Measurements from ENCODE around the gene VEGFB.
"Not testable (repeated sequence)": the region's sequence is repeated elsewhere in the genome, so short reads cannot be mapped to it uniquely, and the experiment has no call there.

VEGFB gene

DNA sequence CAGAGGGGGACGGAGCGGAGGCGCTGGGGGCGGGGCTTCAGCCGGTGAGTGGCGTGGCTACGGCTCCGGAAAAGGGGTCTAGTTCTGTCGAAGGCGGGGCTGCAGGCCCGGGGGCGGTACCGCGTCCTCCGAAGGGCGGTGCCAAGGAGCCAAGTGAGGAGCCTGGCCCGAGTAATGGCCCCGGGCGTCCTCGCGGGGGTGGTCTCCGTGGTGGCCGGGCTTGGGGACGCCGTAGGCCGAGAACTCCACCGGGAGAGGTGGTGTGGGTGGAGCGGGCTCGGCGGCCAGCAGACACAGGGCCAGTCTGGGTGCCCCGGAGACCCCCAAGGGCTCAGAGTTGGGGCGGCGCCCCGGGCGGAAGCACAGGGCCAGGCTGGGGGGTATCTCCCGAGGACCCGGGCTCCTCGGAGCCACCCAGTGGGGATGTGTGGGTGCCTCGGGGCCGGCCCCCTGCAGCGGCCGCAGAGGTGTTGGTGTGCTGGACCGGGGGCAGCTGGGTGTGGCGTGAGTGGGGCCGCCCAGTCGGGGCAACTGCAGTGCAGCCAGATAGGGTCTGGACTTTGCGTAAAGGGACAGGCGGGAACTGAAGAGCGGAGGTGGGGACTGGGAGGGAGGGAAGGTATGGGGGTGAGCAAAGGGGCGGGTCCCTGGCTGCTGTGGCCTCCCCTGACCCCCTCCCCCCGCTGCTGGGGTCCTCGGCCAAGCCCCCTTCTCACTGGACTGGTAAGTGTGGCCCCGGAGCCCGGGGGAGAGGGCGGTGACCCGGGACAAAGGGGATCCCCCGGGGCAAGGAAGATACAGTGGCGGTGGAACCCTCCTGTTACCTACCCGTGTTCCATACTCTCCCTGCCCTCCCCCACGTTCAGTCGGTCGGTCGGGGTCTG is 7.3 kb downstream of the VEGFB start:
- no peaks in the 10 kb centered on the region for H3K9me3 ChIP-seq (ENCODE audit: insufficient read depth, low read depth, low read length)
- peaks cover 15% of the 10 kb centered on the region; the same call in 1 of the 2 replicates for H3K4me1 ChIP-seq (ENCODE audit: insufficient read depth, low read length)
- H3K27ac ChIP-seq (ENCODE audit: low read depth, low read length), result peak overlapping the region; percentile 91
- H3K27me3 ChIP-seq (ENCODE audit: insufficient read depth, low read length), result no peaks in the 10 kb centered on the region
- WGBS, result under 1% methylated on average over 62 of the region's 63 CpGs
- H3K4me3 ChIP-seq (ENCODE audit: low read length), result peak overlapping the region; percentile 76
- peak overlapping the region; percentile 89 for H3K9ac ChIP-seq (ENCODE audit: low read depth, low read length)
- peaks cover 28% of the 10 kb centered on the region for H3K36me3 ChIP-seq (ENCODE audit: insufficient read depth, low read length)

DNA sequence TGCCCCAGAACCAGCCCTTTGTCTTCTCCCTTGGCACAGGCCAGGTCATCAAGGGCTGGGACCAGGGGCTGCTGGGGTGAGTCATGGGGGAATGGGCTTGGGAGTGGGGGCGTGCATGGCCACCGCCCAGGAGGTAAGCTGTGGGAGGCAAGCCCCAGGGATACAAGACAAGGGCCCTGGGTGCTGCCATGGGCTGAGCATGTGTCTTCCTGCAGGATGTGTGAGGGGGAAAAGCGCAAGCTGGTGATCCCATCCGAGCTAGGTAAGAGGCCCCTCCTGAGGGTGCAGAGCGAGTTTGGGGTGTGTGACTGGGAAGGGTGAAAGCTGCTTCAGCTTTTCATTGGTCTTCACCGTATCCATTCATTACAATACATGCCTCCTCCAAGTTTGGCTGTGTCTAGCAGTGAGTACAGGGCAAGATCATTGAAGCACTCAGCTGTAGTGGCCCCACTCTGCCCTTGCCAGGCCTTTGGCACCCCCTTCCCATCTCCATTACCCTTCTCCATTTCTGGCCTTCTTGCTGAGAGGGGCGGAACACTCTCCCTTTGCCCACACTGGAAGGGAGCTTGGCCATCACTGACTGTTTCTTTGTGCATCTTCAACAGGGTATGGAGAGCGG is 9.0 kb downstream of the VEGFB start:
- H3K9me3 ChIP-seq (ENCODE audit: insufficient read depth, low read depth, low read length), result no peaks in the 10 kb centered on the region
- 89% methylated on average over 8 of the region's 8 CpGs for WGBS
- H3K27ac ChIP-seq (ENCODE audit: low read depth, low read length), result no peak overlapping the region
- H3K4me3 ChIP-seq (ENCODE audit: low read length), result no peak overlapping the region
- H3K27me3 ChIP-seq (ENCODE audit: insufficient read depth, low read length), result no peaks in the 10 kb centered on the region
- peaks cover 22% of the 10 kb centered on the region for H3K4me1 ChIP-seq (ENCODE audit: insufficient read depth, low read length)
- H3K36me3 ChIP-seq (ENCODE audit: insufficient read depth, low read length), result peaks cover 27% of the 10 kb centered on the region
- no peak overlapping the region for H3K9ac ChIP-seq (ENCODE audit: low read depth, low read length)

DNA sequence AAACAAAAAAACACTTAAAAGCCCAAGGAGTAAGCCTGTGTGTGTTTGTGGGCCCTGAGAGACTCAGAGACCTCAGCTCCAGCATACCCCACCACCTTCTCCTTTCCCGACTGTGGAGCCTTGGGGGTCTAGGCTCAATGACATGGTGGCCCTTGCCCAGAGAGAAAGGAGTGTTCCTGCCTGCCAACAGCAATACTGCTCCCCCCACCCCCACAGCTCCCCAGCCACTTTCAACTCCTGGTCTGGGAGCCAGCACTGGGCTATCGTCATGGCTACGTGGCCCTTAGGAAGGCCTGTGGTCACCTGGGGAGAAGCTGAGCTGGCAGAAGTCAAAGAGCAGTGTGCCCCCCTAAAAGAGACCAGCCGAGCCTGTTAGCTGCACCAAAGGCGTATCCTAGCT is 9.7 kb downstream of the VEGFB start:
- H3K27ac ChIP-seq (ENCODE audit: low read depth, low read length), result no peak overlapping the region; the same call in 1 of the 2 replicates
- WGBS, result 76% methylated on average over 5 of the region's 5 CpGs
- no peak overlapping the region for H3K4me3 ChIP-seq (ENCODE audit: low read length)
- no peaks in the 10 kb centered on the region for H3K27me3 ChIP-seq (ENCODE audit: insufficient read depth, low read length)
- H3K9ac ChIP-seq (ENCODE audit: low read depth, low read length), result no peak overlapping the region
- H3K4me1 ChIP-seq (ENCODE audit: insufficient read depth, low read length), result peaks cover 30% of the 10 kb centered on the region
- H3K36me3 ChIP-seq (ENCODE audit: insufficient read depth, low read length), result peaks cover 20% of the 10 kb centered on the region
- no peaks in the 10 kb centered on the region for H3K9me3 ChIP-seq (ENCODE audit: insufficient read depth, low read depth, low read length)

DNA sequence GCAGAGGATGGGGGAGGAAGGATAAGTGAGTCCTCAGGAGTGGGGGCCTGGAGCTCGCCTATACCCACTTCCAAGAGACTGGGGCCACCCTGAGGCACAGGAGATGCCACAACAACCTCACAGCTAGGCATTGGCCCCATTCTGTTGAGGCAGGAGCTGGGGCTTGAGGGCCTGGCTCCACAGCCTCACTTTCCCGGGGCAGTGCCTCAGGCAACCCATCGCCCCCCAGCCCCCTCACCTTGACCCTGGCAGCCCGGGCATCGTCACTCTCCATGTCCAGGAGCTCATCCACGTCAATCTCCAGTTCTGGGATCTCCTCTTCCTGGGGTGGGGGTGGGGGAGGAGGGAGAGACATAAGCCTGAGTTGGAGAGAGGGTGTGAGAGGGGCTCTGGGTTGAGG is 10.6 kb downstream of the VEGFB start:
- no peaks in the 10 kb centered on the region for H3K9me3 ChIP-seq (ENCODE audit: insufficient read depth, low read depth, low read length)
- peaks cover 19% of the 10 kb centered on the region for H3K36me3 ChIP-seq (ENCODE audit: insufficient read depth, low read length)
- peaks cover 34% of the 10 kb centered on the region for H3K4me1 ChIP-seq (ENCODE audit: insufficient read depth, low read length)
- no peaks in the 10 kb centered on the region for H3K27me3 ChIP-seq (ENCODE audit: insufficient read depth, low read length)
- H3K9ac ChIP-seq (ENCODE audit: low read depth, low read length), result peak overlapping the region; percentile 88; the same call in 1 of the 2 replicates
- H3K27ac ChIP-seq (ENCODE audit: low read depth, low read length), result peak overlapping the region; percentile 84; the same call in 1 of the 2 replicates
- H3K4me3 ChIP-seq (ENCODE audit: low read length), result peak overlapping the region; percentile 93
- WGBS, result 80% methylated on average over 5 of the region's 6 CpGs

DNA sequence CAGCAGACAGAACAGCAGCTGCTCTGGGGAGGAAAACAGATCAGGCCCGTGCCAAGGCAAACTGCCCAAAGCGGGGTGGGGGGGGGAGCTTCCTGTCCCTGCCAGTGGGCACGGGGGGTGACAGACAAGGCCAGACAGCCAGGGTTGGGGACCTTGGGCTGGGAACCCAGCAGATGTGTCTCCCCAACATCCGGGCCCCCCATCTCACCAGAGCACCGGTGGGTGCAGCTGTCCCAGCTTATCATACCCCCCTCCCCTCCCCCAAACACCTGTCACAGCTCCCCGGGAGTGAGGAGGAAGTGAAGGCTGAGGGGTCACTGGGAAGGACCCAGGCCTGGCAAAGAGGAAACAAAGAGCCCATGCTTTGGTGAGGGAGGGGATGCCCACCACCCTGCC is 11.0 kb downstream of the VEGFB start:
- Histone ChIP-seq H3K27ac (ENCODE audit: low read depth, low read length) (peak overlapping the region; percentile 84), H3K9me3 (ENCODE audit: insufficient read depth, low read depth, low read length) (no peaks in the 10 kb centered on the region), H3K4me3 (ENCODE audit: low read length) (peak overlapping the region; percentile 93), H3K9ac (ENCODE audit: low read depth, low read length) (peak overlapping the region; percentile 88), H3K27me3 (ENCODE audit: insufficient read depth, low read length) (no peaks in the 10 kb centered on the region), H3K4me1 (ENCODE audit: insufficient read depth, low read length) (peaks cover 34% of the 10 kb centered on the region), H3K36me3 (ENCODE audit: insufficient read depth, low read length) (peaks cover 19% of the 10 kb centered on the region)
- WGBS, result 25% methylated on average over 6 of the region's 6 CpGs

DNA sequence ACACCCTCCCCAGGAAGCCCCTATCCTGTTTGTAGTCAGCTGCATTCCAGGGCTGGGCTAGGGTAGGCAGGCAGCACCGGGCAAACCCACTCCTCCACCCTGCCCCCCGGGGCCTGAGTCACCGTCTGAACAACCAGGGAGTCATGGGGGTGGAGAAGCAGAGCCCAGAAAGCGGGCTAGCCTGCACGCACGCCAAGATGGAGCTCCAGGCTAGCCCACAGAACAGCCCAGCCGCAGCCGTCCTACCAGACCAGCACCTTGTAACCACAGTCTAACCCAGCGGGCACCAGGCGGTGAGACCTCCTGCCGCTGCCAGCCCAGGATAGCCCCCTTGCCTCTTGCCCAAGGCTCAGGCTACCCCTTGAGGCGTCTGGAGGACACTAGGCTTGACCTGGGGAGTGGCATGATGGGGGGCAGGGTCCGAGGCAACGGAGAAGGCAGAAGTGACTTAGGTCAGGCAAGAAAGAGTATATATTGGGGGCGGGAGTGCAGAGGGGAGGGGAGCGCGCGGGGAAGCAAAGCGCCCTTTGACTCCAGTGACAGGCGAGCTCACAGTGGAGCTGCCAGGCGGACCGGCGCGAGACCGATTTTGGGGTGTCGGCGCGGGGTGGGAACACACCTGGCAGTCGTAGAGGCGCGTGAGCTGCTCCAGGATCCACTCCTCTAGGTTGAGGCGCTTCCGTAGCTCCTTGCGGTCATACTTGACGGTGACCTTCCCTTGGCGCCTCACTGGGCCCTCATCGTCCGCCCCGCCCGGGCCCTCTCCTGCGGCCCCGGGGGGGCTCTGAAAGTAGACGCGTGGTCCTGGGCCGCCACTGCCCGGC is 11.6 kb downstream of the VEGFB start:
- Histone ChIP-seq H3K9me3 (ENCODE audit: insufficient read depth, low read depth, low read length) (no peaks in the 10 kb centered on the region), H3K27me3 (ENCODE audit: insufficient read depth, low read length) (no peaks in the 10 kb centered on the region), H3K4me3 (ENCODE audit: low read length) (peak overlapping the region; percentile 93), H3K9ac (ENCODE audit: low read depth, low read length) (peak overlapping the region; percentile 88), H3K36me3 (ENCODE audit: insufficient read depth, low read length) (peaks cover 19% of the 10 kb centered on the region), H3K4me1 (ENCODE audit: insufficient read depth, low read length) (peaks cover 37% of the 10 kb centered on the region), H3K27ac (ENCODE audit: low read depth, low read length) (peak overlapping the region; percentile 84)
- under 1% methylated on average over 46 of the region's 46 CpGs for WGBS

DNA sequence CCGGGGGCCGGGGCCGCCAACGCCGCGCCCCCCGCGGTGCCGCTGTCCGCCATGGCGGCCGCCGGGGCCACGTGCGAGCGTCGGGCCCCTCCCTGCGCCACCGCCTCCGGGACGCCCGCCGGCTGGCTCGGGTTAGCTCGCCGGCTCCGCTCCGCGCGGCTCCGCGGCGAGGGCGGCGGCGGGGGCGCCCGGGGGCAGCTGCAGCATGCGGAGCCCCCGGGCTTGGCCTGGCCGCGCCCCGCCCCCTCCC is 12.2 kb downstream of the VEGFB start:
- H3K4me1 ChIP-seq (ENCODE audit: insufficient read depth, low read length), result peaks cover 38% of the 10 kb centered on the region
- not testable (repeated sequence) for H3K9me3 ChIP-seq (ENCODE audit: insufficient read depth, low read depth, low read length); H3K27me3 ChIP-seq (ENCODE audit: insufficient read depth, low read length); H3K27ac ChIP-seq (ENCODE audit: low read depth, low read length)
- peak overlapping the region; percentile 88 for H3K9ac ChIP-seq (ENCODE audit: low read depth, low read length)
- peaks cover 19% of the 10 kb centered on the region for H3K36me3 ChIP-seq (ENCODE audit: insufficient read depth, low read length)
- WGBS, result under 1% methylated on average over 42 of the region's 43 CpGs
- H3K4me3 ChIP-seq (ENCODE audit: low read length), result peak overlapping the region; percentile 93

DNA sequence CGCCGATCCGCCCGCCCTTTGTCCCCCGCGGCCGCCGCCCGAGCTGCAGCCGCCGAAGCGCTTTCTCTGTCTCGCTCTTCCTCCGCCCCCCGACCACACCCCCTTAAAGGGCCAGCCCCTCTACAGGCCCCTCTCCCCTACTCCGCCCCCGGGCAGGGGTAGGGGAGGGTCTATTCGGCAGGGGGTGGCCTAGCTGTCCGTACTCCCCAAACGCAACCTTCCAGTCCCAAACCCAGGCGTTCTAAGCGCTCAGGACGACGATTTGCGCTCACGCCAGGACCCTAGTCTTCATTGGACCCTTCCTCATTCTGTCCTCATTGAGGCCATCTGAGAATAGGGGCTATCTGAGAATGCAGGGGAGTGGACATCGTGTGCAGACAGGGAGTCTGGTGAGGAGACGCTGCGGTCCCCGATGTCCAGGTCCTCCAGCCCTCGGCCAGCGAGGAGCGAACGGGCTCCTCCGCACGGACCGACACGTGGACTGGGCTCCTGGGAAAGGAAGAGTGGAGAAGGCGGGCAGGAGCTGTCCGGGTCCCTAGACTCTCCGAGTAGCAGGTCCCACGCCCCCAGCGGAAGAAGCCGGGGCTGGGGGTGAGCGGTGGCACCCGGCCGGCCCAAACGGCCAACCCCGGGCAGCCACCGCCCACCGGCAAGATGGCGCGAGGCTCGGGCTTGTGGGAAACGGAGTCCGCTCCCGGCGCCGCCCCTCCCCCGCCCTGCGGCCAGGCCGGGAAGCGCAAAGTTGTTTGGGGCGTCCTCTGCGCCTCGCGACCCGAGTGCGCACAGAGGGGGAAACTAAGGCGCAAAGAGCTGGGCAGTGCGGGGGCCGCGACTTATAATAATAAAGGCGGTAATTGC is 12.7 kb downstream of the VEGFB start, which contains the start of gene PPP1R14B:
TSS of gene PPP1R14B (minus strand) at position 73 of the 858 bp plus-strand sequence. CDS start 270 bp downstream, outside the sequence.
- Histone ChIP-seq H3K9me3 (ENCODE audit: insufficient read depth, low read depth, low read length) (no peaks in the 10 kb centered on the region), H3K27me3 (ENCODE audit: insufficient read depth, low read length) (no peaks in the 10 kb centered on the region), H3K4me1 (ENCODE audit: insufficient read depth, low read length) (peaks cover 38% of the 10 kb centered on the region), H3K9ac (ENCODE audit: low read depth, low read length) (peak within 1 kb of the TSS; percentile 88), H3K4me3 (ENCODE audit: low read length) (peak within 1 kb of the TSS; percentile 93), H3K27ac (ENCODE audit: low read depth, low read length) (peak within 1 kb of the TSS; percentile 93), H3K36me3 (ENCODE audit: insufficient read depth, low read length) (peaks cover 19% of the 10 kb centered on the region)
- under 1% methylated on average over 58 of the region's 74 CpGs for WGBS

DNA sequence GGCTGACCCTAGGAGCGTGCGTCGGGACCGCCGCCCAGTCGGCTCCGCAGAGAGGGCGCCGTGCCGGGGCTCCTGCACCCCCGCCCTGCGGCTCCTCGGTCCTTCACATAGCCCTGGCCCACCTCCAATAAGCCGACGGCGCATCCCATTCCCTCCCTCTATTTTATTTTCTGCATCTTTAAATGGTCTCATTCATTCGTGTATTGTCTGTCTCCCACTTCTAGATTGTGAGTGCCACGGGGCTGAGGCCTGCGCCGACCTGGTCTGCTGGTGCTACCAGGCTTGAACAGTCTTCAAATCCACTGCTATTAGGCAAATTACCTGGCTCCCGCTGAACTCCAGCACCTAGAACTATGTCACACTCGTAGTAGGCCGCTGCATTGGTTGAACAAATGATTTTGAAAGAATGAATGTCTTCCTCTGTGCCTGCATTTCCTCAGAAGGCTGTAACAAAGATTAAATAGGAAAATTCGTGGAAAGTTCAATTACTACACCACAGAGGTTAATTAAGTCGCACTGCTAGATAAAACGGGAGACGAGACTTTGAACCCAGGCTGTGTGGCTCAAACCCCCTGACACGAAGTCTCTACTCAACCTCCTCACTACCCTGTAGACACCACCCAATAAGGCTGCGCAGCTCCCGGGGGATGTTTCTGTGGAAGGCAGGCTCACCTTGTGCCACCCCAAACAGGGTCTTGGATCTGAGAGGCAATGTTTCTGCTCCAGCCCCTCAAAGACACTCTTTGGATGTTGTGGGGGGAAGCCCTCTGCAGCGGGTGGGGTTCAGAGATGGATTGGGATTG is 13.5 kb downstream of the VEGFB start:
- Histone ChIP-seq H3K36me3 (ENCODE audit: insufficient read depth, low read length) (peaks cover 19% of the 10 kb centered on the region), H3K9me3 (ENCODE audit: insufficient read depth, low read depth, low read length) (no peaks in the 10 kb centered on the region), H3K4me1 (ENCODE audit: insufficient read depth, low read length) (peaks cover 39% of the 10 kb centered on the region), H3K9ac (ENCODE audit: low read depth, low read length) (peak overlapping the region; percentile 86), H3K4me3 (ENCODE audit: low read length) (peak overlapping the region; percentile 93), H3K27ac (ENCODE audit: low read depth, low read length) (peak overlapping the region; percentile 96; the same call in 1 of the 2 replicates), H3K27me3 (ENCODE audit: insufficient read depth, low read length) (no peaks in the 10 kb centered on the region)
- 34% methylated on average over 31 of the region's 31 CpGs for WGBS

DNA sequence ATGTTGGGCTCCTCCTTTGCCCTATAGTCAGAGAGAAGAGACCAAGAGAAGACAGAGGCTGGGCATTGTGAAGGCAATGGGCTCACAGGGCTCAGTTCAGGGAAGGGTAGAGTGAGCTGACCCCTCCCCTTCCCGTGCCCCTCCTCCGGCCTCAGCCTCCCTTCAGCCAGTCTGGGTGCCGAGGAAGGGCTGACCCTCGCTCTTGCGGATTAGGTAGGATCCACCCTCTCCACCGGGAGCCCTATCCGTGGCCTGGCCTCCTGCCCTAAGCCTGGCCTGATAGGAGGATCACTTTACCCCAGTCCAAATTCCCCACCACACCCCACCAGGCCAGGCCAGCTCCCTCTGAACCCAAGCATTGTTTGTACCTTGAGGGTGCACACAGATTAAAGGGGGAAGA is 14.2 kb downstream of the VEGFB start:
- H3K4me3 ChIP-seq (ENCODE audit: low read length), result peak overlapping the region; percentile 93; the same call in 1 of the 2 replicates
- peak overlapping the region; percentile 51; the same call in 1 of the 2 replicates for H3K9ac ChIP-seq (ENCODE audit: low read depth, low read length)
- H3K27ac ChIP-seq (ENCODE audit: low read depth, low read length), result peak overlapping the region; percentile 96
- H3K9me3 ChIP-seq (ENCODE audit: insufficient read depth, low read depth, low read length), result no peaks in the 10 kb centered on the region
- H3K4me1 ChIP-seq (ENCODE audit: insufficient read depth, low read length), result peaks cover 34% of the 10 kb centered on the region
- peaks cover 13% of the 10 kb centered on the region for H3K36me3 ChIP-seq (ENCODE audit: insufficient read depth, low read length)
- H3K27me3 ChIP-seq (ENCODE audit: insufficient read depth, low read length), result no peaks in the 10 kb centered on the region
- 33% methylated on average over 7 of the region's 7 CpGs for WGBS

Measured in HUES64 (cell line).